HEK293 (cell line): ENCODE data around the gene CRB2.

ENCODE experiments used
- CTCF ChIA-PET: fragments of 350-600 bp; formaldehyde crosslinking; extraction: SDS; loops from one replicate; lab custom pipeline; 2021; ENCODE audit warnings: antibody characterized with exemption; lab: Yijun Ruan, JAX
- POLR2A ChIA-PET: fragments of 300-600 bp; formaldehyde crosslinking; extraction: SDS; loops from one replicate; lab custom pipeline; 2020; ENCODE audit warnings: antibody characterized with exemption, inconsistent platforms; lab: Yijun Ruan, JAX
- H3K27ac ChIP-seq: fragments of 200-500 bp; sonication (Bioruptor generic); 2 replicates; pipeline ENCODE4 v1.5.1; 2014; ENCODE audit warnings: low read depth, low read length, control low read depth, inconsistent platforms; ENCODE audit errors: extremely low read depth
- H3K36me3 ChIP-seq, 2 experiments: fragments of 200-500 bp in 1 of 2; sonication (Bioruptor generic) in 1 of 2; 1 replicate in 1 of 2; 2 replicates in 1 of 2; pipeline ENCODE4 v1.5.1; 2014 to 2017; ENCODE audit warnings: inconsistent platforms in 2 of 2, low read length in 2 of 2; ENCODE audit not compliant: control insufficient read depth in 2 of 2, insufficient read depth in 1 of 2
- H3K4me1 ChIP-seq: fragments of 200-500 bp; sonication (Bioruptor generic); 2 replicates; pipeline ENCODE4 v1.5.1; 2014; ENCODE audit warnings: mild to moderate bottlenecking, low read length, inconsistent platforms; ENCODE audit not compliant: control insufficient read depth, insufficient read depth
- H3K4me3 ChIP-seq: 2 replicates; pipeline ENCODE4 v1.5.1; 2011; ENCODE audit warnings: low read depth, mild to moderate bottlenecking, control low read depth, low read length, moderate library complexity
- H3K9me3 ChIP-seq: fragments of 200-500 bp; sonication (Bioruptor generic); 2 replicates; pipeline ENCODE4 v1.5.1; 2014; ENCODE audit warnings: low read depth, low read length, inconsistent platforms; ENCODE audit not compliant: control insufficient read depth, insufficient read depth
- INSM2 ChIP-seq: fragments of 450-650 bp; formaldehyde crosslinking; IDR thresholded peaks from 2 replicates; pipeline ENCODE4 v1.5.1; 2016; ENCODE audit warnings: missing biosample characterization, missing genetic modification characterization
- KLF9 ChIP-seq: fragments of 450-650 bp; formaldehyde crosslinking; IDR thresholded peaks from 2 replicates; pipeline ENCODE4 v1.5.1; 2016; ENCODE audit warnings: missing biosample characterization, missing genetic modification characterization, low read depth
- ZEB2 ChIP-seq: fragments of 450-650 bp; formaldehyde crosslinking; IDR thresholded peaks from 2 replicates; pipeline ENCODE4 v1.5.1; 2016; ENCODE audit warnings: missing biosample characterization, missing genetic modification characterization
- ZIC2 ChIP-seq: fragments of 450-650 bp; formaldehyde crosslinking; IDR thresholded peaks from 2 replicates; pipeline ENCODE4 v1.5.1; 2016; ENCODE audit warnings: missing biosample characterization, missing genetic modification characterization
- ZNF133 ChIP-seq: fragments of 450-650 bp; formaldehyde crosslinking; IDR thresholded peaks from 2 replicates; pipeline ENCODE4 v1.5.1; 2016; ENCODE audit warnings: missing biosample characterization, missing genetic modification characterization
- ZNF19 ChIP-seq: fragments of 450-650 bp; formaldehyde crosslinking; IDR thresholded peaks from 2 replicates; pipeline ENCODE4; 2016; ENCODE audit warnings: missing biosample characterization, missing genetic modification characterization, low read depth
- ZNF221 ChIP-seq: fragments of 450-650 bp; formaldehyde crosslinking; IDR thresholded peaks from 2 replicates; pipeline ENCODE4 v1.5.1; 2017; ENCODE audit warnings: missing biosample characterization, missing genetic modification characterization, borderline replicate concordance
- ZNF280C ChIP-seq: fragments of 450-650 bp; formaldehyde crosslinking; IDR thresholded peaks from 2 replicates; pipeline ENCODE4 v1.5.1; 2016; ENCODE audit warnings: missing biosample characterization, missing genetic modification characterization
- ZNF280D ChIP-seq: fragments of 450-650 bp; formaldehyde crosslinking; IDR thresholded peaks from 2 replicates; pipeline ENCODE4 v1.5.1; 2016; ENCODE audit warnings: missing biosample characterization, missing genetic modification characterization
- ZNF433 ChIP-seq: fragments of 450-650 bp; formaldehyde crosslinking; IDR thresholded peaks from 2 replicates; pipeline ENCODE4 v1.5.1; 2016; ENCODE audit warnings: missing biosample characterization, missing genetic modification characterization, low read depth
- ZNF510 ChIP-seq: fragments of 450-650 bp; formaldehyde crosslinking; IDR thresholded peaks from 2 replicates; pipeline ENCODE4 v1.5.1; 2018; ENCODE audit warnings: mild to moderate bottlenecking, missing genetic modification characterization, missing biosample characterization; ENCODE audit not compliant: insufficient replicate concordance
- ZNF529 ChIP-seq: fragments of 450-650 bp; formaldehyde crosslinking; IDR thresholded peaks from 2 replicates; pipeline ENCODE4 v1.5.1; 2017; ENCODE audit warnings: missing genetic modification characterization, missing biosample characterization; ENCODE audit not compliant: insufficient replicate concordance
- ZNF548 ChIP-seq: fragments of 450-650 bp; formaldehyde crosslinking; IDR thresholded peaks from 2 replicates; pipeline ENCODE4 v1.5.1; 2016; ENCODE audit warnings: missing biosample characterization, missing genetic modification characterization
- ZNF560 ChIP-seq: fragments of 450-650 bp; formaldehyde crosslinking; IDR thresholded peaks from 2 replicates; pipeline ENCODE4 v1.5.1; 2017; ENCODE audit warnings: missing biosample characterization, missing genetic modification characterization, borderline replicate concordance
- ZNF629 ChIP-seq: fragments of 450-650 bp; formaldehyde crosslinking; IDR thresholded peaks from 2 replicates; pipeline ENCODE4 v1.5.1; 2017; ENCODE audit warnings: missing biosample characterization, missing genetic modification characterization
- ZNF704 ChIP-seq: fragments of 450-650 bp; formaldehyde crosslinking; IDR thresholded peaks from 2 replicates; pipeline ENCODE4 v1.5.1; 2016; ENCODE audit warnings: missing biosample characterization, missing genetic modification characterization
- ZNF76 ChIP-seq: fragments of 450-650 bp; formaldehyde crosslinking; IDR thresholded peaks from 2 replicates; pipeline ENCODE4; 2016; ENCODE audit warnings: low read depth, missing biosample characterization, missing genetic modification characterization, borderline replicate concordance

The CRB2 gene

GRCh38 chr9:123423311-123423640 lies 67.3 kb downstream of the CRB2 start (continued):
- no peak for TF ChIP-seq ZNF510 (tag by site-specific recombination)
- no peak for TF ChIP-seq ZNF280D (tag by site-specific recombination)
- TF ChIP-seq ZNF560 (tag by site-specific recombination): no peak

- POLR2A ChIA-PET: no interaction called here
- no peak overlapping the region for H3K4me3 ChIP-seq
- H3K27ac ChIP-seq: no peak overlapping the region
- peaks cover 0 to 7% of the 10 kb centered on the region in 2 experiments; a peak in 1 of 3 replicates for H3K36me3 ChIP-seq
- no peaks in the 10 kb centered on the region for H3K9me3 ChIP-seq
- TF ChIP-seq ZNF76 (tag by site-specific recombination) (no peak), ZNF433 (tag by site-specific recombination) (no peak), ZEB2 (tag by site-specific recombination) (no peak), ZNF133 (no peak), ZNF629 (tag by site-specific recombination) (no peak), ZNF548 (tag by site-specific recombination) (no peak), INSM2 (tag by site-specific recombination) (no peak), ZNF280C (tag by site-specific recombination) (no peak), ZNF529 (tag by site-specific recombination) (no peak), ZIC2 (tag by site-specific recombination) (no peak), KLF9 (no peak), ZNF704 (no peak), ZNF19 (tag by site-specific recombination) (no peak), ZNF221 (tag by site-specific recombination) (no peak)
- TF ChIP-seq, all 188 proteins: peak for 0
- H3K4me1 ChIP-seq: no peaks in the 10 kb centered on the region
- CTCF ChIA-PET: interaction anchor here (0.6 kb wide), 1 partner anchor 23 kb away, joined by 4 read pairs; no protein-coding TSS in a partner anchor
Measured at GRCh38 chr9:123424131-123424530, 68.1 kb downstream of the CRB2 start.
